ENCODE measurements around the gene RTBDN. TPM values are rescaled to one million over a fixed set of nuclear protein-coding genes. Genes with fewer than 3 reads are reported as not detected.
"Not testable (repeated sequence)": the region's sequence is repeated elsewhere in the genome, so short reads cannot be mapped to it uniquely, and the experiment has no call there.

RTBDN gene
- total RNA-seq, 1 donor from 2014 or later: not detected

- H3K4me1 ChIP-seq: peaks cover 9% of the 10 kb centered on the region
- peaks cover 35% of the 10 kb centered on the region for H3K27me3 ChIP-seq (ENCODE audit: low read depth)
- intact Hi-C loops (cut with micrococcal nuclease): no loop called here
- DNase-seq: no peak
- H3K4me3 ChIP-seq: no peak overlapping the region
- H3K36me3 ChIP-seq: no peaks in the 10 kb centered on the region
- TF ChIP-seq CTCF (IDR thresholded peaks at IDR 0.05; ENCODE audit: borderline replicate concordance): no peak
- no peaks in the 10 kb centered on the region for H3K9me3 ChIP-seq (replicated peaks)
- no peak overlapping the region for H3K27ac ChIP-seq (replicated peaks)
Measured at GRCh38 chr19:12864143-12864542, 29.8 kb upstream of the RTBDN start.

- no peaks in the 10 kb centered on the region for H3K36me3 ChIP-seq
- intact Hi-C loops (cut with micrococcal nuclease): no loop called here
- H3K9me3 ChIP-seq (replicated peaks): peaks cover 28% of the 10 kb centered on the region
- no peaks in the 10 kb centered on the region for H3K4me1 ChIP-seq
- no peak overlapping the region for H3K27ac ChIP-seq (replicated peaks)
- TF ChIP-seq CTCF (IDR thresholded peaks at IDR 0.05; ENCODE audit: borderline replicate concordance): no peak
- H3K4me3 ChIP-seq: no peak overlapping the region
- DNase-seq: no peak
- peaks cover 9% of the 10 kb centered on the region for H3K27me3 ChIP-seq (ENCODE audit: low read depth)
Measured at GRCh38 chr19:12859546-12859945, 25.2 kb upstream of the RTBDN start.

- no peak for TF ChIP-seq CTCF (IDR thresholded peaks at IDR 0.05; ENCODE audit: borderline replicate concordance)
- Histone ChIP-seq H3K4me1 (no peaks in the 10 kb centered on the region), H3K27me3 (ENCODE audit: low read depth) (peaks cover 6% of the 10 kb centered on the region), H3K9me3 (replicated peaks) (peaks cover 28% of the 10 kb centered on the region), H3K4me3 (no peak overlapping the region), H3K27ac (replicated peaks) (no peak overlapping the region), H3K36me3 (no peaks in the 10 kb centered on the region)
- intact Hi-C loops (cut with micrococcal nuclease): no loop called here
- DNase-seq: no peak
Measured at GRCh38 chr19:12858041-12858928, 23.9 kb upstream of the RTBDN start.

- Histone ChIP-seq H3K4me1 (no peaks in the 10 kb centered on the region), H3K36me3 (no peaks in the 10 kb centered on the region), H3K4me3 (no peak overlapping the region), H3K9me3 (replicated peaks) (peaks cover 28% of the 10 kb centered on the region), H3K27me3 (ENCODE audit: low read depth) (no peaks in the 10 kb centered on the region), H3K27ac (replicated peaks) (no peak overlapping the region)
- no peak for TF ChIP-seq CTCF (IDR thresholded peaks at IDR 0.05; ENCODE audit: borderline replicate concordance)
- no peak for DNase-seq
- intact Hi-C loops (cut with micrococcal nuclease): no loop called here
Measured at GRCh38 chr19:12856653-12857052, 22.3 kb upstream of the RTBDN start.

GRCh38 chr19:12847159-12848139 lies 13.1 kb upstream of the RTBDN start:
- no peaks in the 10 kb centered on the region for H3K36me3 ChIP-seq
- no peaks in the 10 kb centered on the region for H3K9me3 ChIP-seq (replicated peaks)
- H3K27ac ChIP-seq (replicated peaks): no peak overlapping the region
- H3K4me3 ChIP-seq: peak overlapping the region; percentile 50
- peak; percentile 99 for TF ChIP-seq CTCF (IDR thresholded peaks at IDR 0.05; ENCODE audit: borderline replicate concordance)
- peaks cover 9% of the 10 kb centered on the region for H3K4me1 ChIP-seq
- intact Hi-C loops (cut with micrococcal nuclease): loop anchor here (10.0 kb wide), 1 partner anchor 83 kb away; no protein-coding TSS in a partner anchor
- H3K27me3 ChIP-seq (ENCODE audit: low read depth): peaks cover 46% of the 10 kb centered on the region
- peak; percentile 83 for DNase-seq

GRCh38 chr19:12846613-12847012 lies 12.2 kb upstream of the RTBDN start:
- H3K4me1 ChIP-seq; H3K4me3 ChIP-seq; DNase-seq; H3K9me3 ChIP-seq (replicated peaks); H3K36me3 ChIP-seq; H3K27ac ChIP-seq (replicated peaks): not testable (repeated sequence)
- peaks cover 55% of the 10 kb centered on the region for H3K27me3 ChIP-seq (ENCODE audit: low read depth)
- intact Hi-C loops (cut with micrococcal nuclease): loop anchor here (10.0 kb wide), 1 partner anchor 82 kb away; no protein-coding TSS in a partner anchor
